ENCODE measurements around the gene CSMD2.

Gene CSMD2

GRCh38 chr1:33781652-33782051, 383.4 kb downstream of the CSMD2 start:
- DNase-seq = no peak
- Mint-ChIP-seq H3K4me3 (no peak overlapping the region), H3K27me3 (peaks cover 40 to 61% of the 10 kb centered on the region in 2 donors), H3K4me1 (ENCODE audit: low read depth in 2 of 2) (no peaks in the 10 kb centered on the region), H3K36me3 (ENCODE audit: insufficient read depth) (no peaks in the 10 kb centered on the region), H3K9me3 (no peaks in the 10 kb centered on the region), H3K27ac (no peak overlapping the region)
- ATAC-seq (replicated peaks) = no peak

DNA sequence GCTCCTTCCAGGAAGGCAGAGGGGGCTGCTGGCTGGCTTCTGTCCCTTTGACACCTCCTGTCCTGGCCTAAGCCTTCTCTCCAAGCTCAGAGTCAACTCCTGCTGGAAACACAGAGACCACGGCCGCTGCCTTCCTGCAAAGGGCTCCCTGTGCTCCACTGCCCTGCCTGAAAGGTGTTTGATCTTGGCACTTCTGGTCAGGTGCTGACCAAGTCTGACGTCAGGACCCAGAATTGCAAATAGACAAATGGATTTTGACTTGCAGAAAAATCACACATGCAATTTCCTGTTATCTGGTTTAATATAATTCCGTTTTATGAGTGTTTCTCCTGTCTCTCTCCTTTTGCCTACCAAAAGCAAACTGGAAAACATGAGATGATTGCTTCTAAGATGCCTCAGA, 387.7 kb downstream of the CSMD2 start:
- no peak for ATAC-seq (replicated peaks)
- H3K4me1 Mint-ChIP-seq (ENCODE audit: low read depth in 2 of 2) = peaks cover 0 to 2% of the 10 kb centered on the region in 2 donors
- no peaks in the 10 kb centered on the region for H3K36me3 Mint-ChIP-seq (ENCODE audit: insufficient read depth)
- DNase-seq = no peak
- no peaks in the 10 kb centered on the region for H3K9me3 Mint-ChIP-seq
- H3K4me3 Mint-ChIP-seq = no peak overlapping the region
- H3K27me3 Mint-ChIP-seq = peaks cover 30 to 42% of the 10 kb centered on the region in 2 donors
- no peak overlapping the region for H3K27ac Mint-ChIP-seq

DNA sequence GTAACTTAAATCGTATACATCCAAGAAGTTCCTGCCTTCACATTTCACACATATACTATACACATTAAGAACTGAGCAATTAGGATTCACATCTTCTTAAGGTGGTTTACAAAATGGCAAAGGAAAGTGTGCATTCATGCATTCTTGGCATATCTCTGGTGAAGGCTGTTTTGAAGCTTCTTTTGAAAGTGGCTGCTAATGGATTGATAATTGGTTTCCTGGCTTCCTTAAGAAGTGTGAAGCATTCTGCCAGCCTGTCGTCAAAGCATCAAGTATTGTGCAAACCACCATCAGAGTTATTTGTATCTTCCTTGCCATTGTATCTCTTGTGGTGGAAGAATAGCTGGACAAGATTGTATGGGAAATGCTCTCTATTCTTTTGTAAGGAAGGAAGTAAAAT, 396.2 kb downstream of the CSMD2 start:
- Mint-ChIP-seq H3K9me3 (no peaks in the 10 kb centered on the region), H3K4me3 (no peak overlapping the region), H3K27me3 (peaks cover 32 to 62% of the 10 kb centered on the region in 2 donors), H3K36me3 (ENCODE audit: insufficient read depth) (no peaks in the 10 kb centered on the region), H3K4me1 (ENCODE audit: low read depth in 2 of 2) (peaks cover 0 to 2% of the 10 kb centered on the region in 2 donors), H3K27ac (no peak overlapping the region)
- DNase-seq = no peak
- no peak for ATAC-seq (replicated peaks)

DNA sequence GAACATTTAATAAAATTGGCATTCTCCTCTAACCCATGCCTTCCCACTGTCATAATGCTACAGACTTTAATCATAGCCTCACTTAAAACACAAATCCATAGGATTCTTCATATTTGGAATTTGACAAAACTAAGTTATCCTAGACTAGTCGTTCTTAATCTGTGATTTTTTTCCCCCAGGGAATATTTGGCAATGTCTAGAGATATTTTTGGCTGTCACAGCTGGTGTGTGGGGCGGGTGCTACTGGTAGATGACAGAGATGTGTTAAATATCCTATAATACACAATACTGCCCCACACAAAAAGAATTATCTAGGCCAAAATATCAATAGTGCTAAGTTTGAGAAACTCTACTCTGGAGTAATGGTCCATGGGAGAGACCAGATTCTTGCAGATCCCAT, 396.9 kb downstream of the CSMD2 start:
- H3K27me3 Mint-ChIP-seq = peaks cover 27 to 59% of the 10 kb centered on the region in 2 donors
- no peak overlapping the region for H3K4me3 Mint-ChIP-seq
- no peaks in the 10 kb centered on the region for H3K36me3 Mint-ChIP-seq (ENCODE audit: insufficient read depth)
- no peaks in the 10 kb centered on the region for H3K4me1 Mint-ChIP-seq (ENCODE audit: low read depth in 2 of 2)
- no peak overlapping the region for H3K27ac Mint-ChIP-seq
- ATAC-seq (replicated peaks) = no peak
- DNase-seq = no peak
- no peaks in the 10 kb centered on the region for H3K9me3 Mint-ChIP-seq

DNA sequence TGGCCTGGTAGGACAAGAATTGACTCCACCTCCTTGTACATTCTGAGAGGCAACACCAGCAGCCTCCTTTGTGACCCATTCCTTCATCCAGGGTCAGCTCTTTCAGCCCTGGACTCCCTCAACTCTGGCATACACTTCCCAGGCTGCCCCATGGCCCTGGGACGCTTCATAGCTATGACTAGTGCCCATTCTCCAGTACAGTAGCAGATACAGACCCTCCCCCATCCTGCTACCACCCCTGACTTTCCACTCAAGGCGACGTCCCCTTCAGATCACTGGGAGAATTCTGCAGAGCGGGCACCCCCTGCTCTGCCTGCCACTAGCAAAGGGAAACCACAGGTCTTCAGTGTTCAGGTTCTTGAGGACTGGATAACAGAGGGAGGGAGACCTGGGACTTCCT, 400.9 kb downstream of the CSMD2 start:
- DNase-seq (no peak), ATAC-seq (replicated peaks) (no peak)
- H3K4me3 Mint-ChIP-seq = no peak overlapping the region
- peaks cover 14 to 27% of the 10 kb centered on the region in 2 donors for H3K27me3 Mint-ChIP-seq
- H3K9me3 Mint-ChIP-seq = no peaks in the 10 kb centered on the region
- H3K27ac Mint-ChIP-seq = no peak overlapping the region
- H3K4me1 Mint-ChIP-seq (ENCODE audit: low read depth in 2 of 2) = no peaks in the 10 kb centered on the region
- H3K36me3 Mint-ChIP-seq (ENCODE audit: insufficient read depth) = no peaks in the 10 kb centered on the region

- Mint-ChIP-seq H3K4me1 (ENCODE audit: low read depth in 2 of 2) (no peaks in the 10 kb centered on the region), H3K4me3 (no peak overlapping the region), H3K36me3 (ENCODE audit: insufficient read depth) (no peaks in the 10 kb centered on the region), H3K27me3 (peaks cover 8 to 19% of the 10 kb centered on the region in 2 donors), H3K9me3 (no peaks in the 10 kb centered on the region), H3K27ac (no peak overlapping the region)
- ATAC-seq (replicated peaks) = no peak
- no peak for DNase-seq
These were observed 401.6 kb downstream of the CSMD2 start for GRCh38 chr1:33763406-33763805.

DNA sequence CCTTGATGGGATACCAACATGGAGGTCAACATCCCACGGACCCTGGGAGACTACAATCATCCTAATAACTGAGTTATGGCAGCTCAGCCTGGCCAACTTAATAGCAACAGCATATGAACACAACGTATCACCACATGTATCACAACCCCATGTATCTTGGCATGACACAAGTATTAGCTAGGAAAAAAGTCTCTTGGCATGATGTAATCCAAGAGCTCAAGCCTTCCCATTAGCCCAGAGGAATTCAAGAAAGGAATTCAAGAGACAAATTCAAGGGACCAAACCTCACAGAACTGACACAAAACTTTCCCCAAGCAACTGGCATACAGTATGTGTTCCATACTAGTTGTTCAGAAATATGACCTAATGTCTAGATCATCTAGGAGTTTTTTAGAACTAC, 402.1 kb downstream of the CSMD2 start:
- H3K27ac Mint-ChIP-seq = no peak overlapping the region
- H3K4me3 Mint-ChIP-seq = no peak overlapping the region
- DNase-seq = no peak

GRCh38 chr1:33762109-33762830, 402.8 kb downstream of the CSMD2 start:
- H3K36me3 Mint-ChIP-seq (ENCODE audit: insufficient read depth) = peaks cover 2% of the 10 kb centered on the region
- ATAC-seq (replicated peaks) (no peak), DNase-seq (no peak)
- no peaks in the 10 kb centered on the region for H3K9me3 Mint-ChIP-seq
- H3K4me3 Mint-ChIP-seq = no peak overlapping the region
- H3K27me3 Mint-ChIP-seq = peaks cover 14 to 16% of the 10 kb centered on the region in 2 donors
- H3K4me1 Mint-ChIP-seq (ENCODE audit: low read depth in 2 of 2) = no peaks in the 10 kb centered on the region
- H3K27ac Mint-ChIP-seq = no peak overlapping the region

More for the DNA sequence above, 402.1 kb downstream of the CSMD2 start:
- H3K27me3 Mint-ChIP-seq = peaks cover 12 to 15% of the 10 kb centered on the region in 2 donors
- no peak for ATAC-seq (replicated peaks)
- no peaks in the 10 kb centered on the region for H3K9me3 Mint-ChIP-seq
- H3K4me1 Mint-ChIP-seq (ENCODE audit: low read depth in 2 of 2) = no peaks in the 10 kb centered on the region
- peaks cover 2% of the 10 kb centered on the region for H3K36me3 Mint-ChIP-seq (ENCODE audit: insufficient read depth)

DNA sequence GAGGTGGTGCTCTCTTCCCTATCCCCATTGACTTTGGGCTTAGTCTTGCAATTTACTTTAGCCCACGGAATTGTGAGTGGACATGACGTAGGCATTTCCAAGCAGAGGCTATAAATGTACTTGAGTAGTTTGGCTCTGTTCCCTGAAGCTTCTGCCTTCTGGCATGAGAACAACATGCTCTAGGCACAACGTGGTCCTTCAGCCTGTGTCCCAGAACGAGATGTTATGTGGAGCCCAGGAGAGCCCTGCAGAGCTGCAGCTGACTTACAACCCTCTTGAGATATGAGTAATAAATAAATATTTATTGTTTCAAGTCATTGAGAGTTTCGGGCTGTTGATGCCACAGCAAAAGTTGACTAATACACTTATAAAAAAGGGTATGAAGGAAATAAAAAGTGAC, 406.3 kb downstream of the CSMD2 start:
- no peak overlapping the region for H3K4me3 Mint-ChIP-seq

GRCh38 chr1:33753087-33753856, 411.8 kb downstream of the CSMD2 start:
- Mint-ChIP-seq H3K4me1 (ENCODE audit: low read depth in 2 of 2) (no peaks in the 10 kb centered on the region), H3K9me3 (peaks cover 0 to 2% of the 10 kb centered on the region in 2 donors), H3K36me3 (ENCODE audit: insufficient read depth) (peaks cover 1% of the 10 kb centered on the region), H3K27me3 (peaks cover 9 to 27% of the 10 kb centered on the region in 2 donors), H3K27ac (no peak overlapping the region), H3K4me3 (no peak overlapping the region)
- DNase-seq (no peak), ATAC-seq (replicated peaks) (no peak)

More for the DNA sequence above, 406.3 kb downstream of the CSMD2 start:
- H3K36me3 Mint-ChIP-seq (ENCODE audit: insufficient read depth) = peaks cover 2% of the 10 kb centered on the region
- H3K27ac Mint-ChIP-seq = no peak overlapping the region
- DNase-seq (no peak), ATAC-seq (replicated peaks) (no peak)
- no peaks in the 10 kb centered on the region for H3K4me1 Mint-ChIP-seq (ENCODE audit: low read depth in 2 of 2)
- peaks cover 0 to 2% of the 10 kb centered on the region in 2 donors for H3K9me3 Mint-ChIP-seq
- H3K27me3 Mint-ChIP-seq = peaks cover 11 to 22% of the 10 kb centered on the region in 2 donors

- no peak overlapping the region for H3K4me3 Mint-ChIP-seq
- H3K27ac Mint-ChIP-seq = no peak overlapping the region
- peaks cover 24 to 33% of the 10 kb centered on the region in 2 donors for H3K27me3 Mint-ChIP-seq
- no peaks in the 10 kb centered on the region for H3K36me3 Mint-ChIP-seq (ENCODE audit: insufficient read depth)
- DNase-seq (no peak), ATAC-seq (replicated peaks) (no peak)
- no peaks in the 10 kb centered on the region for H3K4me1 Mint-ChIP-seq (ENCODE audit: low read depth in 2 of 2)
- H3K9me3 Mint-ChIP-seq = no peaks in the 10 kb centered on the region
These were observed 419.1 kb downstream of the CSMD2 start for GRCh38 chr1:33745942-33746341.

DNA sequence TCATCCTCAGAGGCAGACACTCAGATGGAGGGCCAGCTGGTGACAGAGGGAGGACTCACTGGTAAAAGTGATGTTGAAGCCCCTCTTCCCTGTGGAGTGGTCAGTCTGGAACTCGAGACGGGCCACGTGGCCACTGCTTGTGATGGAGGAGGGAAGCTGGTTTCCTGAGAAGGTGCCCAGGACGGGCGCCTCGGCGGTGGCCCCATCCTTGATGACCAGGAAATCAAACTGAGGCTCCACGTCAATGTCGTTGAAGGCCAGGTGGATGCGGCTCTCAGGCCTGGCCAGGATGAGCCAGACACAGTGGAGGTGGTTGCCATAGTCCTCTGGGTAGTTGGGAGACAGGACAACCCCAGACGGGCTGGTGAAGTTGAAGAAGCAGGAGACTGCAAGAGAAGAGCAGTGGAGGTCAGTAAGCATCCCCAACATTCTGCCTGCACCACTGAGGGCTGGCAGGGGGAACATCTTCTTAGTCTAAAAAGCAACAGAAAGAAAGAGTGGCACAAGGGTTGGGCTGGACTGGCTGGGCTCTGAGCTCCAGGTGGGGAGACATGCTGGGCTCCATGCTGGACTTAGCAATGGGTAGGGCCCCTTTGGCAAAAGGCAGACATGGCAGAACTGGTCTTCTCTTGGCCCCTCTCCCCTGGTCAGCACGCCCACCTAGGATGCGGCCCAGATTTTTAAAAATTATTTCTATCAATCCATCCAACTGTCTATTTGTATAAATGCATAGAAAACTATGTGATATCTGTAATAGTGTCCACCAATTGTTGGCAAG, 421.6 kb downstream of the CSMD2 start:
- DNase-seq (no peak), ATAC-seq (replicated peaks) (no peak)
- Mint-ChIP-seq H3K27ac (no peak overlapping the region), H3K4me3 (no peak overlapping the region), H3K36me3 (ENCODE audit: insufficient read depth) (no peaks in the 10 kb centered on the region), H3K9me3 (no peaks in the 10 kb centered on the region), H3K4me1 (ENCODE audit: low read depth in 2 of 2) (no peaks in the 10 kb centered on the region), H3K27me3 (peaks cover 30 to 47% of the 10 kb centered on the region in 2 donors)

GRCh38 chr1:33742663-33743062, 422.4 kb downstream of the CSMD2 start:
- no peak overlapping the region for H3K4me3 Mint-ChIP-seq
- no peak for ATAC-seq (replicated peaks)
- no peak overlapping the region for H3K27ac Mint-ChIP-seq
- H3K36me3 Mint-ChIP-seq (ENCODE audit: insufficient read depth) = no peaks in the 10 kb centered on the region
- H3K4me1 Mint-ChIP-seq (ENCODE audit: low read depth in 2 of 2) = no peaks in the 10 kb centered on the region
- no peak for DNase-seq
- no peaks in the 10 kb centered on the region for H3K9me3 Mint-ChIP-seq
- H3K27me3 Mint-ChIP-seq = peaks cover 37 to 54% of the 10 kb centered on the region in 2 donors

Data from effector memory CD8-positive, alpha-beta T cell (primary cell).